NCI-H2196 treated with DMSO at 0.1 percent for 48 hours (cell line): Measurements from ENCODE around the gene NEURL1.
A peak's percentile ranks its signal among the peaks of the same experiment; 100 is the strongest.

Experiments
- DNase-seq: peaks from one replicate; lab custom pipeline; 2025; ENCODE audit not compliant: unreplicated experiment; lab: John Stamatoyannopoulos, UW

Gene NEURL1, protein sequence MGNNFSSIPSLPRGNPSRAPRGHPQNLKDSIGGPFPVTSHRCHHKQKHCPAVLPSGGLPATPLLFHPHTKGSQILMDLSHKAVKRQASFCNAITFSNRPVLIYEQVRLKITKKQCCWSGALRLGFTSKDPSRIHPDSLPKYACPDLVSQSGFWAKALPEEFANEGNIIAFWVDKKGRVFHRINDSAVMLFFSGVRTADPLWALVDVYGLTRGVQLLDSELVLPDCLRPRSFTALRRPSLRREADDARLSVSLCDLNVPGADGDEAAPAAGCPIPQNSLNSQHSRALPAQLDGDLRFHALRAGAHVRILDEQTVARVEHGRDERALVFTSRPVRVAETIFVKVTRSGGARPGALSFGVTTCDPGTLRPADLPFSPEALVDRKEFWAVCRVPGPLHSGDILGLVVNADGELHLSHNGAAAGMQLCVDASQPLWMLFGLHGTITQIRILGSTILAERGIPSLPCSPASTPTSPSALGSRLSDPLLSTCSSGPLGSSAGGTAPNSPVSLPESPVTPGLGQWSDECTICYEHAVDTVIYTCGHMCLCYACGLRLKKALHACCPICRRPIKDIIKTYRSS

DNA sequence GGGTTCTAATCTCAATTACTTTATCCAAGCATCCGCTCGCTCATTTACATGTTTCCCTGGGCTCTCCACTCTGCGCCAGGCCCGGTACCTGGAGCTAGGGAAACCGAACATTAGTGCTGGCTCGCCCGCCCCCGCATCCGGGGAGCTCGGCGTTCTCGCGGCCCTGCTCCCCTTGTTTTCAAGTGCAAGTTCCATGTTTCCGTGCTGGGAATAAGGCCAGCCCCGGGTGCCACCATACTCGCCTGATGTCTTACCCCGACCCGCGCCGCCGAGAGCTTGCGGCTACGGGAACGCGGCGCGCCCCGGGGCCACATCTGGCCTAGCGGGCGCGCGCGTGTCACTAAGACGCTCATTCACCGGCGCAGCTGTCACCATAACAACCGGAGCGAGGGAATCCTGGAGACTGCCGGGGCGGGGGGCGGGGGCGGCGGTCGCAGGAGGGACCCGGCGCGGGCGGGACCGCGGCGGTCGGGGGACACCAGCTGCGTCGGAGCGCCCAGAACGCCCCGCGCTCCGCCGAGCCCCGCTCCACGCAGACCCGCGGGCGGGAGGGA lies at the start of gene NEURL1:
Gene NEURL1, plus strand, starts transcription at position 344 of the 554 bp plus-strand sequence. CDS start 683 bp downstream, outside the sequence.
- no peak for DNase-seq

DNA sequence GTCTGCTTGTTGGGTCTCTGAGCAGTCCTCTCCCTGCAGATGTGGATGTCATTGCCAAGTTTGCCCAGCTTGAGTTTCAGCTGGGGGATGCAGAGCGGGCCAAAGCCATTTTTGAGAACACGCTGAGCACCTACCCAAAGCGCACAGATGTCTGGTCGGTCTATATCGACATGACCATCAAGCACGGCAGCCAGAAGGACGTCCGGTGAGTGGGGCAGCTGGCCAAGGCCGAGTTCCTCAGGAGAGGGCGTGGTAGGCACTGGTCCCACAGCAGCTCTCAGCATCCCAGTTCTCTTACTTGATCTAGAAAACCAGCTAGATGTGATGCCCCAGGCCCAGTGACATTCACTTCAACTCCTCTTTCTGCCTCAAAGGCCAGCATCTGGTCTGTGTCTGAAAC lies 49.0 kb upstream of the NEURL1 start:
- DNase-seq = no peak

DNA sequence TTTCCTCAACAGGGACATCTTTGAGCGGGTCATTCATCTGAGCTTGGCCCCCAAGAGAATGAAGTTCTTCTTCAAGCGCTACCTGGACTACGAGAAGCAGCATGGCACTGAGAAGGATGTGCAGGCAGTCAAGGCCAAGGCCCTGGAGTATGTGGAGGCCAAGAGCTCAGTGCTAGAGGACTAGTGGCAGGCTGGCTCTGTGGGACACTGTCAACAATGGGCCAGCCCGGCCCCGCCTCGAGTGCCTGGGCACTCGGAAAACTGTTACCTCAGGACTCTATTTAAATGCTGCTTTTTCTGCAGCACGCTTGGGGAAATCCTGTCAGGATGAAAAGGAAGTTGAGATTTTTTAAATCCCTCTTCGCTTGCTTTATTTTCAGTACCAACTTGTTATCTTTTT lies 48.1 kb upstream of the NEURL1 start:
- DNase-seq = no peak

DNA sequence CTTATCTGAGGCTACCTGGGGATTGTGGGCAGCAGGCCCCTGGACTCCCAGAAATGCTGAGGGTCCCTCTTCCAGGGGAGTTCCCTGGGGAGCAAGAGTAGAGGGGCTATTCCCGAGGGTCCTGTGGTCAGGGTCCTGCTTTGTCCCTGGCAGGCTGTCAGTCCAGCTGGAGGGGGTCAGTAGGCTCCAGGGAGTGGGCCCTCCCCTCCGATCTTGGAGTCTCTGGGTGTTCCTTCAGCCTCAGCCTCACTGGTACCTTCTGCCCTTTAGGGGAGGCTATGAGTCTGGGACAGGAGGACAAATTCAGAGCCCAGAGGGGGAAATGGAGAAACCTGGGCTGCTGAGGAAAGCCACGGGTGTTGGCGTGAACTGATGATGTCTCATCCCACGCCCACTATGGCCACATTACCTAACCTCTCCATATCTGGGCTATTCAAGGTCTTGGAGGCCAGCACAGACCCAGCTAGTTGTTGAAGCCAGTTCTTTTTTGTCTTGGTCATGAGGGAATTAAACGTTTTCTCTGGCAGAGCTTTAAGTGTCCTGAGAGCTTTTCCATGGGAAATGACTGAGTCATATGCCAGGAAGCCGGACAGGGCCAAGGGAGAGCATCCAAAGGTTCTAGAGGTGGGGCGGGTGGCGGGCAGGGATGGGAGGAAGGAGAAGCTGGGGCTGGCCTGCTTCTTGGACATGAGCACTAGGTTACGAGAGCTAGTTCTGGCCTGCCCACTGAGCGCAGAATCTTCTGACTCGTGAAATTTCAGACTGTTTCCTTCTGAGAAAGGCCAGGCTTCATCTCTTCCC lies 47.5 kb upstream of the NEURL1 start:
- DNase-seq = no peak

DNA sequence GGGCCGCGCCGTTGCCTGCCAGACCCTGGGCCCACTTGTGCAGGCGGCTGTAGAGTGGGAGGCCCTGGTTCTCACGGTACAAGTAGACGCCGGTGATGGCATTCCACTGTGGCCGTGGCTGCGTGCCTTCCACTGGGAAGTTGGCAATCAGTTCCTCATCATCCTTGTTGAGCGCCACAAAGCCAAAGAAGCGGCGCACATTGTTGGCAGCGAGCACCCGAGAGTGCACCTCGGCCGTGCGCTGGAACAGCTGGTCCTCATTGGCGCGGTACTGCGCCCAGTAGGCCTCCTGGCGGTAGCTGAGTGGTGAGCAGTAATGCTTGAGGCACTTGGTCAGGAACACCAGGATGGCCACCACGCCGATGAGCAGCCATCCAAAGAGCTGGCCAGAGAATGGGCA lies 46.3 kb upstream of the NEURL1 start:
- no peak for DNase-seq

DNA sequence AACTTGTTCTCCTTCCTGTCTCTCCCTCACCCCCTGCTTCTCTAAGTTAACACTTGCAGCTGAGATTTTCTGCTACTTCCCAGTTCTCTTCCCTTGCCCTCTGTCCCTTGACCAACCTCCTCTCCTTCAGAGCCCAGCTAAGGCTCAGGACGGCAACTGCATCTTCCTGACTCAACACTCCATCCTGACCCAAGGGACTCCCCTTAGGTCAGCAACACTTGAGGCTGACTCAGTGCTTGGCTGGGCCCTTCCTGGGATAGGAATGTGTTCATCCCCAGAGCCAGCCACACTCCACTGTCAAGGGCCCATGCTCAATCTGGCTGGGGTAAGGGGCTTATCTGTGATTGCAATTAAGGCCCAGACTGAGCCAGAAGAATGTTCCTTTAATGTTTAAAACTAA lies 44.8 kb upstream of the NEURL1 start:
- DNase-seq = no peak

DNA sequence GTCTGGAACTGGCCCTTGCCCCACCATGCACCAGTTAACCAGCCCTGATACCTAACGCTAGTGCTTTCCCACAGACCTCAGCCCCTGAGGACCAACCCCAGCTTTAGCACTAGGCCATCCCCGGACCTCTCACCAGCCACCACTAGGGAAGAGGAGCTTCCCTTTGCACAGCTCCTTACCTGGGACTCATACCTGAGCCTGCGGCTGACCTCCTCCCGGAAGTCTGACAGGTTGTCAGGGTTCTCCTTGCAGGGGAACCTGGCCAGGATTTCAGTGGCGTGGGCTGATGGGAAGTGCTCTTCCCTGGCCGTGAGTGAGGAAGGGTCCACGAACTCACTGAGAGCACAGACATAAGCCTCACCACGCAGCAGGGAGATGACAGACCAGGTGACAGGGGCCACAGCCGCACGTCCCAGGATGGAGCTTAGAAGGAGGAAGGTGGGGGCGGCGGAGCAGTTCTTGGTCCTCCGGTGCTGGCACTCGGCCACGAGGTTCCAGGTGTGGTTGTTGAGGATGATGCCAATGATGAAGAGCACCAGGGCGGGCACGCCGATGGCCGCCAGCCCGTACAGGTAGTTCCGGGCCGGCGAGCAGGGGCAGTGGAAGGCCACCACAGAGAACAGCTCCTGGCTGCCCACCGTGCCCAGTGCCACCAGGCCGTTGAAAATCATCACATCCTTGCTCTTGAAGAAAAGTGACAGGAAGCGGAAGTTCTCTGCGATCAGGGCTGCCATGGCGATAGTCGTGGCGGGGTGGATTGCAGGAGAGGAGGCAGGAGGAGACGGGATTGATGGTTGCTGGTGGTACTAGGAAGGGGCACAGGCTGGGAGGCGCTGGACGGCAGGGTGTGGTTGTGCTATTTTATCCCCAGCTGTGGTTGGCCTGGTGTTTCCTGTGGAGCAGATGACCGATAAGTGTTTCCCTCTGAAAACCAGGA lies 44.0 kb upstream of the NEURL1 start:
- DNase-seq = no peak

DNA sequence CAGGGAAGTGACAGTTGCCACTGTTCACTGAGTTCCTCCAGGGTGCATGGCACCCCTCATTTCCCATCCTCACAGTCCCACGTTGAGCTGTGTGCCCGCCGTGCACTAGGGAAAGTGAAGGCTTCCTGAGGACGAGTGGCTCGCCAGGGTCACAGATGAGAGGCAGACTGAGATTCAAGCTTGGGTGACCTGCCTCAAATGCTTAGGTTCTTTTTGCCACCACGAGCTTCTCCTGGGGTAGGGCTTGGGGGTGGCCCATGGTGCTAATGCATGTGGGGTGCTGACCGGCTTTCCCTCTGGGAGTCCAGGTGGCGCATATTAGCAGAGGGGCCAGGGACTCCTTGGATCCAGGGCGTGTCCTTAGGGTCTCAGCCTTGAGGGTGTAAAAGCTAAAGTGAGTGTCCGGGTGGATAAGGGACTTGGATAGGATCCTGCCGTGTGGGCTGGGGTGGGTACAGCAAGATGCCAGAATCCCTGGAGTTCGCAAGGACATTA lies 43.3 kb upstream of the NEURL1 start:
- DNase-seq = no peak

DNA sequence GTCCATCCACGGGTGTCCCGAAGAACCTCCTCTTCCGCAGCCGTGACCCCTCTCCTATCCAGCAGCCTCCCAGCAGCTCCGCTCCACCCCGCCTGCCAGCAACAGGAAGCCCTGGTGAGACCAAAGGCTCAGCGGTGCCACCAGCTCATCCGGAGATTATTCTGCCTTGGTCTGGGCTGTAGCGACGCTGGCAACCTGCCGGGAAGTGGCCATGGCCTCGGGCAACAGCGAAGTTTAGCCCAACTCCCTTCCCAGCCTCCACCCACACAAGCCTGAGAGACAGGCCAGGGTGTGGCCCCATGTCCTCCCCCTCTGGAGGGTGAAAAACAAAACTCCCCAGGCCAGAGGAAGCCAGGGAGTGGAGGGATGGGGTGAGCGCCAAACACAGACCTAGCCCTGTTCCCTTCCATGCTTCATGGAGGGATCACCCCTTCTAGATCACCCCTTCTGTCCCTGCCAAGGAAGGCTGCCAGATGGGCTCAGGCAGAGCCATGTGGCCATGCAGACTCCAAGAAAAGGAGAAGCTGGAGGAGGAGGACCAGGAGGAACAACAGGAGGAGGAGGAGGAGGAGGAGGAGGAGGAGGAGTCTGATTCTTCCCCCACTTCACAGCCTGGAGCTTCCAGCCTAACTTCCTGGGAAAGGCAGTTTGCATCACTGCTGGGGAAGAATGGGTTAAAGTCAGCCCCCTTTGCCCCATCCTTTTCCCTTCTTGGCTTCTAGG lies 42.3 kb upstream of the NEURL1 start:
- DNase-seq = no peak

DNA sequence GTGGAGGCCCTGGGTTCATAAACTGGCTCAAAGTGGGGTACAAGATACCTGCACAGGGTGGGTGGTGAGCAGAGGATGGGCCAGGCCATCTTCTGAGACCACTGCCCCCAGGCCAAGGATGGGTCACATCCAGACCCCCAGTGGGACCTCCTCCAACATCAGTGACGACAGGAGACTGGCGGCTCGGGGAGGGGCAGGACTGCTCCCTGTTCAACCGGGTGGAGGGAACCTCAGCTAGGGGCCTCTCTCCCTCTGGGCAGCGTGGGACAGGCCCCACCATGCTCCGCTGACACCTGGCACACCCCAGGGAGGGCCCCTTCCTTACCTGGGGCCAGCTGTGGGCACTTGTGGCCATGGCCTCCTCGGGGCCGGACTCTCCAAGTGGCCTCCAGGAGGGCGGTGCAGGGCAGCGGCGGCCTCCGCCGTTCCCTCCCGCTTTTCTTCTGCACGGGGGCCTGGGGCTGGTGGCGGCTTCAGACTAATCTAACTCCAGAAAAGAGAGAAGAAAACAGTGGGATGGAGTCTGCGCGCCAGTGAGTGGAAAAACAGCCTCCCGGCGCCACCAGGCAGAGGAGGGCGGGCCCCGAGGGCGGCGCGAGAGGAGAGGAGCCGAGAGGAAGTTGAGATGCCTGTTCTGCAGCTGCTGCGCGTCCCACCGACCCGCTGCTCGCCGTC lies 41.5 kb upstream of the NEURL1 start, which contains the start of gene CALHM2:
Gene CALHM2, minus strand, starts transcription at position 540 of the 675 bp plus-strand sequence. CDS start 2,429 bp downstream, outside the sequence.
- DNase-seq = no peak

DNA sequence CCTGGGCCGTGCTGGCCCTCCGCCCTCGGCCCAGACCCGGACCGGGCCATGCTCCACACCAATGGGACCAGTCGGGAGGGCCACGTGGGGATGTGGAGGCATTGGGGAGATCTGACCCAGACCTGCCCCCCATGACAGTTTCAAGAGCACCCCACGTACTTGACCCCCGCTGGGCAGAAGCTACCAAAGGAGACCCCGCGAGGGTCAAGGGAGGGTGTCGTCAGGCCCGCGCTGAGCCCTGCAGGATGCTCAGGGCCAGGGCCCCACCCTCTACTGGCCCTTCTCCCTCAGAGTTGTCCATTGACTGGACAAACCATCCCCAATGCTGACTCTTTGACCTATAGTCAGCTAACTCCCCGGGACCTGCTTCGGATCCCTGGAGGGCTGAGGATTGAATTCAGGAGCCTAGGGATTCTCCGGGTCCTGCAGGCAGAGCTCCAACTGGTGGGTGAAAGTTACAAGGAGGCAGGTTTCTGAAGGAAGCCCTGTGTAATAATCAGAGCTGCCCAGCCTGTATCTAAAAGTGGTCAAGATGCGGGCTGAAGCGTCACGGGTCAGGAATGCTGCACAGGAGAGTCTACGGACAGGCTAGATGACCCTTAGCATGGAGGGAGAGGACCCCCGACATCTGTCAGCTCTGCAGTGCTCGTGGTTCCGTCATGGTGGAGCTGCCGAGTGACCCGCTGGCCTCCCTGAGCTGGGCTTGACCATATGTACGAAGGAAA lies 40.8 kb upstream of the NEURL1 start:
- DNase-seq = no peak

DNA sequence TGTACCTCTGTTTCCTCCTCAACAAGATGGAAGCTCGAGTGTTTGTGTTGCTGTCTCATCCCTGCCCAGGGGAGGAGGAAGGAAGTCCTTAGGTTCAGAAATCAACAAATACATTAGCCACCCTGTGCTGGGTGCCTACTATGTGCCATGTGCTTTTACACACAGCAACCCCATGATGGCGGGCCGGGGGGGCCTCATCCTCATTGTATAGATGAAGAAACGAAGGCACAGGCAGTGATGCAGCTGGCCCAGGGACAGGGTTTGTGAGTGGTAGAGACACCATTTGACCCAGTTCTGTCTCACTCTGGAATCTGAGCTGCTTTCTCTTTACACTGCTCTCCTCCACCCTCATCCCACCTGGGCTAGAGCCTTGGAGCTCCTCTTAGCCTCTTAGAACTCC lies 39.5 kb upstream of the NEURL1 start:
- no peak for DNase-seq

DNA sequence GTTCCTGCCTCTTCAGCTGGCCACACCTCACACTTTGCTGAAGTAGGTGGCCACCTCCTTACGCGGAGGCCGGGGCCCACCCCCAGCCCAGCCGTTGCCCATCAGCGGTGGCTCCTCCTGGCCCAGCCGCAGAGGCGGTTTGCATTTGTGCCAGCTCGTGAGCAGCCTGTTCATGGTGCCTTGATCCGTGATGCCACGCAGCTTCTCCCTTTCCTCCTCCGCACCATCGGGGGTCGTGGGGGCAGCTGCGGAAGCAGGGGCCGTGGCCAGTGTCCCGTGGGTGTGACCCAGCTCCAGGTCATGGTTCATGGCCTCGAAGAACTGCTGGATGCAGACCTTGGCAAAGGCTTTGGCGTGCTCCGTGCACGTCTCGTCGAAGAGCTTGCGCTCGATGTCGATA lies 38.3 kb upstream of the NEURL1 start:
- DNase-seq = no peak

DNA sequence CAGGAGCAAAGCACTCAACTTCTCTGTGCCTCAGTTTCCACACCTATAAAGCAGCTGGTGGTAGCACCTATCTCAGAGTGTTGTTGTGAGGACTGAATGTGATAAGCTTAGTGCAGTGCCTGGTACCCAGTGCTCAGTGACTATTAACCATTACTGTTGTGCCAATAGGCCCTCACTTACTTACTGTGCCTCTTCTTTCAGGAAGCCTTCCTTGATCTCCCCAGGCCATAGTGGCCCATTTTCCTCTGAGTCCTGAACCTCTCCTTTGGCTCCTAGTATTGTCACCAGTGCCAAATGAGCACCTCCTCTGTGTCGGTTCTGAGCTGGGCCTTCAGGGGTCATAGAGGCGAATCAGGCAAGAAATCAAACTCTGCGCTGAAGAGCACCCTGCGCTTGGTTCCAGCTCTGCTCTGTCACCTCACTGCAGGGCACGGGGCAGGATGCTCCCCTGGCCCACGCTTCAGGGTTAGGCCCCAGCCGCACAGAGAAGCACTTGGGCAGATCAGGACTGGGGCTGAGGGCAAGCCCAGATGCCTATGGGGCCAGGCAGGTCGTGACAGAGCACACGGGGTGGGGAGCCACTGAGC lies 37.3 kb upstream of the NEURL1 start:
- DNase-seq = no peak

DNA sequence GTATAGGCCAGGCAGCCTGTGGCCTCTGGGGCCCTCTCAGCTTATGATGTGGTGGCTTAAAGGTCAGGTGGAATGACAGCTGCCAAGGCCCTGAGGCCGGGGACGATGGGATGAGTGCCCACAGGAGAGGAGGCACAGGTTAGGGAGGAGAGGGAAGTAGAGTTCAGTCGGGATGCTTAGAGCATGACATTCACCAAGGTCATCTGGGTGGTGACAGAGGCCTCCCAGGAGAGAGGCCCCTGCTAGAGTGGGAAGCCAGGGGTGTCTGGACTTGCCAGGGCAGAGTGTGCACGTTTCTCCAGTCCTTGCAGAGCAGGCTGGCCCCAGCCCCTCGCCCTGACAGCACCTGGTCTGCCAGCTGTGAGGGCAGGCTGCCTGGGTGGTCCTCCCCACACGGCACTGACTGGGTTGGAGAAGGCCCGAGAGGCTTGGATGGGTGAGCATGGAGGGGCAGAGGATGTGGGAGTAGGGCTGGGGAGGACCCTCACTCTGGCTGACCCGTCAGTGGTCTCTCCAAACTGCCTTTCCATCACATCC lies 36.3 kb upstream of the NEURL1 start:
- no peak for DNase-seq

DNA sequence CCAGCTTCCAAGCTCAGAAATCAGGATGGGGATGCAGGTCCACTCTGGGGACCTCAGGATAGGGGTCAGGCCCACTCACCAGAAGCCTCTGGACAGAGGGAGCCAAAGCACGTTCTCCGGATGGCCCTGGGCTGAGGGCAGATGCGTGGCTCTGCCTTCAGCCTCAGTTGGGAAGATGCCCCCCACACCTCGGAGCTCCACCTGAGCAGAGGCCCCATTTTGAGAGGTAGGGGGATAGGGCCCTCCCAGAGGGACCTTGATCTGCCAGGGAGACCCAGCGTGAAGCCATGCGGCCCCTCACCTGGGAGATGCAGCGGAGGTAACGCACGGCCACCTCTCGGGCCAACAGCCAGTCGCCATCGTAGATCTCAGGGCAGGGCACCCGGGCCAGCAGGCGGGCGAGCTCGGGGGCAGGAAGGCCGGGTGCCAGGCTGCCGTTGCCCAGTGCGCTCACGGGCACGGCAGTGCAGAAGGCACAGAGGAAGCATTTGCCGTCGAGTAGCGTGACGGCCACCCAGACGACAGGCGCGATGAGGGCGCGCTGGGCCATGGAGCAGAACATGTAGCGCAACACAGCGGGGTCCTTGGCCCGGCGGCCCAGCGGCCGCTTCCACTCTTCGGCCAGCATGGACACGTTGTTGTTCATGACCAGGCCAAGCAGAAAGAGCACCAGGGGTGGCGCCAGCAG lies 35.5 kb upstream of the NEURL1 start:
- DNase-seq = no peak

DNA sequence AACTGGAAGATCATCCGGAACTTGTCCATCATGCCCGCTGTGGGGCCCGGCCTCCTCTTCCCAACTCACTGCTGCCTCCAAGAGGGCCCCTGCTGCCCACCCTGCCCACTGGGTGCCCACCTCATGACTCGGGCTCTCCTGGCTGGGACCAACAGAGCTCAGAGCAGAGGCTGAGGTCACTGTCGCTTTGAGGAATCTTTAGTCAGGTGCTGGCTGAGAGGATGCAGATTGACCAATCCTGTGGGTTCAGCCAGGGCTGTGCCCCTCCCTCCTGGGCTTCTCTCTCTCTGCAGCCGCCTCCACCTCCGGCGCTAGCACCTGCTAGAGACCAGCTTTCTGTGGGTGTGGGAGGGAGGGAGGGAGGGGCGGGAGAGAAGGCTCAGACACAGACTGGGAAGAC lies 34.8 kb upstream of the NEURL1 start, which contains the start of gene CALHM1:
Gene CALHM1, minus strand, starts transcription at position 181 of the 400 bp plus-strand sequence. Its CDS starts 149 bp downstream, at position 32.
- peak; percentile 68 for DNase-seq
